Esophagus muscularis mucosa (tissue), 3 donors: Measurements from ENCODE around the gene GIMAP2.

ENCODE experiments used
- POLR2A ChIP-seq: fragments of 450-650 bp; IDR thresholded peaks from one replicate; pipeline ENCODE4 v1.6.1; 2017; ENCODE audit warnings: antibody characterized with exemption, moderate library complexity, mild to moderate bottlenecking, low read depth
- TF ChIP-seq, protein P1 (sequence below), 3 experiments: fragments of 200-600 bp in 2 of 3; fragments of 450-650 bp in 1 of 3; sonication (generic) in 2 of 3; IDR thresholded peaks; one replicate each; pipeline ENCODE4 v1.5.1; 2017 to 2019; ENCODE audit warnings: antibody characterized with exemption in 3 of 3, mild to moderate bottlenecking in 2 of 3, moderate library complexity in 1 of 3

DNA sequence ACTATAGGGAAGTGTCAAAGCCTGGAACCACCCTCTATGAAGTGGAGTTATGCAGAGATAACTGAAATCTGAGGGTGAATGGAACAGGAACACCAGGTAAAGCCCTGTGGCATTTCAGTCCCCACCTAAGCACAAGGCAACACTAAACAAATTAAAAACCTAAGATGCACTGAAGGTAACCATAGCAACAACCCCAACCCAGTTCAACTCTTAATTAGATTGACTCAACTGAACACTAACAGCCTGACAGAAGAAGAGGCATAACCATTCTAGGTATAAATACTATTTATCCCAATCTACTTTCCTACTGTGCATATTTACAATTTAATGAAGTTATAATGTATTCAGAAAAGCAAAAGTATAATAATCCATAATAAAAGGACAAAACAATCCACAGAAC lies 42.5 kb downstream of the GIMAP2 start:
- TF ChIP-seq POLR2A: no peak
- TF ChIP-seq, protein P1, sequence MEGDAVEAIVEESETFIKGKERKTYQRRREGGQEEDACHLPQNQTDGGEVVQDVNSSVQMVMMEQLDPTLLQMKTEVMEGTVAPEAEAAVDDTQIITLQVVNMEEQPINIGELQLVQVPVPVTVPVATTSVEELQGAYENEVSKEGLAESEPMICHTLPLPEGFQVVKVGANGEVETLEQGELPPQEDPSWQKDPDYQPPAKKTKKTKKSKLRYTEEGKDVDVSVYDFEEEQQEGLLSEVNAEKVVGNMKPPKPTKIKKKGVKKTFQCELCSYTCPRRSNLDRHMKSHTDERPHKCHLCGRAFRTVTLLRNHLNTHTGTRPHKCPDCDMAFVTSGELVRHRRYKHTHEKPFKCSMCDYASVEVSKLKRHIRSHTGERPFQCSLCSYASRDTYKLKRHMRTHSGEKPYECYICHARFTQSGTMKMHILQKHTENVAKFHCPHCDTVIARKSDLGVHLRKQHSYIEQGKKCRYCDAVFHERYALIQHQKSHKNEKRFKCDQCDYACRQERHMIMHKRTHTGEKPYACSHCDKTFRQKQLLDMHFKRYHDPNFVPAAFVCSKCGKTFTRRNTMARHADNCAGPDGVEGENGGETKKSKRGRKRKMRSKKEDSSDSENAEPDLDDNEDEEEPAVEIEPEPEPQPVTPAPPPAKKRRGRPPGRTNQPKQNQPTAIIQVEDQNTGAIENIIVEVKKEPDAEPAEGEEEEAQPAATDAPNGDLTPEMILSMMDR (IDR thresholded peaks at IDR 0.05): no peak
